ENCODE results near the gene FMO4.
"Not testable (repeated sequence)": the region's sequence is repeated elsewhere in the genome, so short reads cannot be mapped to it uniquely, and the experiment has no call there.

FMO4 gene

GRCh38 chr1:171389171-171389570, 75.2 kb downstream of the FMO4 start:
- no peak for DNase-seq (ENCODE audit: low spot score)

- not testable (repeated sequence) for DNase-seq (ENCODE audit: low spot score)
These were observed 76.8 kb downstream of the FMO4 start for GRCh38 chr1:171390740-171391139.

All from left forelimb (tissue), 1 donor.